C4-2B (cell line): ENCODE results near the gene RPS18.

ENCODE experiments used
- CTCF ChIP-seq: fragments of 450-650 bp; conservative IDR thresholded peaks from 2 replicates; pipeline ENCODE4 v1.5.1; 2017; ENCODE audit warnings: mild to moderate bottlenecking
- ZFX ChIP-seq: fragments of 450-650 bp; IDR thresholded peaks from 2 replicates; pipeline ENCODE4 v1.6.1; 2017

- no peak for TF ChIP-seq CTCF
- no peak for TF ChIP-seq ZFX
Observed at GRCh38 chr6:33292996-33293682, 21.3 kb downstream of the RPS18 start.
